Sciatic nerve (tissue), 2 donors: Measurements from ENCODE around the gene BGN. TPM values are rescaled to one million over a fixed set of nuclear protein-coding genes. Genes with fewer than 3 reads are reported as not detected.
A peak's percentile ranks its signal among the peaks of the same experiment; 100 is the strongest.

Experiments used
- ATAC-seq: fragments of 200-7000 bp; cut with Tn5 transposase; one replicate; pipeline ENCODE4 v1.9.1; 2020; ENCODE audit warnings: mild to moderate bottlenecking, moderate library complexity
- DNase-seq: peaks from one replicate; pipeline ENCODE4 v3.0.0-alpha.2; 2020; ENCODE audit warnings: low spot score
- intact Hi-C: fragments of 100-400 bp; cut with DNase I; formaldehyde crosslinking; loops from one replicate; pipeline ENCODE4 v1.14.2; 2022
- total RNA-seq: library from RNA; stranded (reverse); fragmentation: NEBNext Ultra II Directional; extraction: Animal tissue kit (Norgen Biotek cat#: 25700); gene quantifications from one replicate; pipeline ENCODE4 v1.2.1, GENCODE V29; 2021
- donor health status: DM: no; HTN: no; CAD: no.
- donor health status: DM: no; HTN: no; CAD: no.

The BGN gene
- total RNA-seq, 1 donor from 2014 or later = 115 TPM

DNA sequence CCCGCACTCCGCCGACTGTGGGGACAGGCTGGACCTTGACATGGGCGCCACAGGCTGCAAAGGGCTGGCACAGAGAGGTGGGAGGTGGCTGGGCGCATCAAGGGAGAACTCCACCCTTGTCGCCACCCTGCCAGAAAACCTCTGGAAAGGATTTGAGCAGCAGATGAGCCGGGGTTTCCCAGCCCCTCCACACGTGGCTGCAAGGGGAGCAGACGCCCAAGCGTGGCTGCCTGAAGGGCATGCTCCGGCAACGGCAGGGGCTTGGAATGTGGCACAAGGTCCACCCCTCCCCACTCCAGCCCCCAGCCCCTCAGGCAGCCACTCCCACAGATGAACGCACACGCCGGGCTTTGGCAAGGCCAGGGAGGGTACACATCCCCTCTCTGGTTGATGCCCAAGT lies 4.6 kb downstream of the BGN start:
- ATAC-seq = no peak
- intact Hi-C loops = no loop called here
- no peak for DNase-seq

DNA sequence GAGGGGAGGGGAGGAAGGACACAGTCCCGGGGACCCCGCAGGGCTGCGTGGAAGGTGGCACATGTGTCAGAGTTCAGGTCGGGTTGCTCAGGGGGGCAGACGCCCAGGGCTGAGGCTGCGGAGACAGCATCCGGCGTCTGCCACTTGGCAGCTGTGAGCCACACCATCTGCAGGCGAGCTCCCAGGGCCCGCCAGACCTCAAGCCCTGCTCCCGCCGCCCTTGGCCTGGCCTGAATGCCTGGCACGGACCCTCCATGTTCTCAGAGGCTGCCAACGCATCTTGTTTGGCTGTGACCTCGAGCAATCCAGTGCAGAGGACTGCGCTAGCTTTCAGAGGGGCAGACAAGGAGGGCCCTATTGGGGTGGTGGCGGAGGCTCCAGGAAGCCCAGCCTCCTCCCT lies 5.1 kb downstream of the BGN start:
- DNase-seq (no peak), ATAC-seq (no peak)
- intact Hi-C loops = no loop called here

DNA sequence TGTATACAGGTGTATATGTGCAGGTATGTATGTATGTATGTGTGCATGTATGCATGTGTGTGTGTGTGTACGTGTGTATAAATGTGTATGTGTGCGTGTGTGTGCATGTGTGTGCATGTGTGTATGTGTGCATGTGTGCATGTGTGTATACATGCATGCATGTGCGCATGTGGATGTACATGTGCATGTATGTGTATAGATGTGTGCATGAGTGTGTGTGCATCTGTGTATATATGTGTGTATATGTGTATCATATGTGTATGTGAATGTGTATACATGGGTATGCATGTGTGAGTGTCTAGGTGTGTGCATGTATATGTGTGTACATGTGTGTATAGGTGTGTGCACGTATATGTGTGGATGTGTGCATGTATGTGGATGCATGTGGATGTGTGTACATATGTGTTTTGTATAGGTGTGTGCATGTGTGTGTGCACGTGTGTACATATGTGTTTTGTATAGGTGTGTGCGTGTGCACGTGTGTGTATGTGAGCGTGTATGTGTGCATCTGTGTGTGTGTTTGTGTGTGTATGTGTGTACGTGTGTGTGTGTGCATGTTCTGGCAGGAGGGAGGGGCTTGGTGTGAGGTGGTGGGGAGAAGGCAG lies 6.0 kb downstream of the BGN start:
- DNase-seq (no peak), ATAC-seq (no peak)
- intact Hi-C loops = no loop called here

DNA sequence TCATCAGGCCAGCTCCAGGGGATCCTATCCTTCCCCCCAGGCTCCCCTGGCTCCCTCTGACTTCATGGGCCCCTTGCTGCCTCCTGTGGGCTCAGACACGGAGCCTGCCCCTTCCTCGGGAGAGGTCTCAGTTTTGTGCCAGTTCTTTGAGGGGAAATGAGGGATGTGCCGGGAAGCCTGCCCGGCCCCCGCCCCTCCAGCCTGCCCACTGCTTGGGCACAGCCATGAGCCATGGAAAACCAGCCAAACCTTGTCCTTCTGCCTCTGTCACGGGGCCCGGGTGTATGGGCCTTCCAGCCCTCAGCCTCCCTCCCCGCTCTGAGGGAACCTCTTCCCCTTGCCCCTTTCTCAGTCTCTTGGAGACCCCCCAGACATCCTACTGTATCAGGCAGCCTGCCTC lies 6.8 kb downstream of the BGN start:
- intact Hi-C loops = no loop called here
- no peak for ATAC-seq

DNA sequence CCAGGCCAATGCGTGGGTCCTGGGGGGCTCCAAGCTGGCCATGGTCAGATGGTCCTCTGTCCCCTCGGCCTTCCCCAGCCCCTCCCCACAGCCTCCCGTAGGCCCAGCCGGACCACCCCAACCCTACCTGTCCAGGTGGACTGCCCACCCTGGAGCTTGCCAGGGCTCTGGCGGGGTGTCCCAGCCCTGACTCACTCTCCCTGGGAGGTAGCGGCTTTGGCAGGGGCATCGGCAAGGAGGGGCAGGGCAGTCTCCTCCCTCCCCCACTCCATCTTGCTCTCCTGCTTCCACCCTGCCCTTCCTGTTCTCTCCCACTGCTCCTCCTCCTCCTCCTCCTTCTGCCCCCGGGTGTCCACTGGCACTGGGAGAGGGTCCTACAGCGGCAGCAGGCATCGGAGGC lies 7.4 kb downstream of the BGN start:
- intact Hi-C loops = no loop called here
- ATAC-seq (no peak), DNase-seq (no peak)

More for the DNA sequence above, 6.8 kb downstream of the BGN start:
- no peak for DNase-seq

DNA sequence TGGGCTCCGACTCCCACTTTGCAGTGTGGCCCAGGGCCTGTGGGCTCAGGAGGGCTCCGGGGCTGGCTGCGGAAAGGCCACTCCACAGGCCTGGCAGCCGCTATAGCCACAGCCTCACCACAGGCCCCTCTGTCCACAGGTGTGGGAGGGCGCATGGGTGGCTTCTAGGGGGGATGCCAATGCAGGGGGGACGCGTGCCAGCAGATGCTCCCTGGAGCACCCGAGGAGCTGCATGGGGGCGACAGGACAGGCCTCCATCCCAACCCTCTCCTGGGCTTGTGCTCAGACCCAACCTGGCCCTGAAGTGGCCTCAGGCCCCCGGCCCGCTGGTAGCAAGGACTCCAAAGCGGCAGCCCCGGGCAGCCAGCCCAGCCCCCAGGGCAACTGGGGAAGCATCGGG lies 8.0 kb downstream of the BGN start:
- no peak for DNase-seq
- intact Hi-C loops = no loop called here
- ATAC-seq = no peak

DNA sequence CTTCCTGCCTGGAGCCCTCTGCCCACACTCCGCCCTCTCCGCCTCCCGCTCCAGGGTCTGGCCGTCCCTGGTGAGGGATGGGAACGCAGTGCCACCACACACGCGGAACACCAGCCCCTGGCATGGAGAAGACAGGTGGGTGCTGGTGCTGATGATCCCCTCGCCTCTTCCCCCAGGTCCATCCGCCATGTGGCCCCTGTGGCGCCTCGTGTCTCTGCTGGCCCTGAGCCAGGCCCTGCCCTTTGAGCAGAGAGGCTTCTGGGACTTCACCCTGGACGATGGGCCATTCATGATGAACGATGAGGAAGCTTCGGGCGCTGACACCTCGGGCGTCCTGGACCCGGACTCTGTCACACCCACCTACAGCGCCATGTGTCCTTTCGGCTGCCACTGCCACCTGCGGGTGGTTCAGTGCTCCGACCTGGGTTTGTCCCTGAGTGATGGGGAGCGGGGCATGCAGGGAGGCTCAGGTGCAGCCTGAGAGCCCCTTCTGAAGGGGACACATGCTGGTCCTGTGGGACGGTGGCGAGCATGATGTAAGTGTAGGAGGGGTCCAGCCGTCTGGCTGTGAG lies 9.8 kb downstream of the BGN start:
- DNase-seq (no peak), ATAC-seq (no peak)
- intact Hi-C loops = loop anchor here (5.0 kb wide), 1 partner anchor 32 kb away; the partner anchor contains the start of gene HAUS7

DNA sequence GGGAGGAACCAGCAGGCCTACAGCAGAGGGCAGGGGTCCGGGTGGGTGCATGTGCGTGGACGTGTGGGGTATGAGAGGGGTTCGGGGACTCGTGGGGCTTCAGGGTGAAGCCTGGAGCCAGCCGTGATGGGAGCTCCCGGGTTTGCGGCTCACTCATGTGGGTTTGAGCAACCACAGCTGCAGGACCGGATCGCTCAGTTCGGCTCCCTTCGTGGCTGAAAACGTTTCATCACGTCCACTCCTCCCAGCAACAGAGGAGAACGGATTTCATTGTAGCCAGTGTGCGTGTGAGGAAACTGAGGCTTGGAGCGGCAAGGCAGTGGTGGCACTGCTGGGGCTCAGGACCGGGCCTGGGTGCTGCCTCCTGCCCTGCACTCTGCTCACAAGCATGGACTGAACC lies 10.6 kb downstream of the BGN start:
- ATAC-seq (no peak), DNase-seq (no peak)
- intact Hi-C loops = loop anchor here (5.0 kb wide), 1 partner anchor 33 kb away; the partner anchor contains the start of gene HAUS7

DNA sequence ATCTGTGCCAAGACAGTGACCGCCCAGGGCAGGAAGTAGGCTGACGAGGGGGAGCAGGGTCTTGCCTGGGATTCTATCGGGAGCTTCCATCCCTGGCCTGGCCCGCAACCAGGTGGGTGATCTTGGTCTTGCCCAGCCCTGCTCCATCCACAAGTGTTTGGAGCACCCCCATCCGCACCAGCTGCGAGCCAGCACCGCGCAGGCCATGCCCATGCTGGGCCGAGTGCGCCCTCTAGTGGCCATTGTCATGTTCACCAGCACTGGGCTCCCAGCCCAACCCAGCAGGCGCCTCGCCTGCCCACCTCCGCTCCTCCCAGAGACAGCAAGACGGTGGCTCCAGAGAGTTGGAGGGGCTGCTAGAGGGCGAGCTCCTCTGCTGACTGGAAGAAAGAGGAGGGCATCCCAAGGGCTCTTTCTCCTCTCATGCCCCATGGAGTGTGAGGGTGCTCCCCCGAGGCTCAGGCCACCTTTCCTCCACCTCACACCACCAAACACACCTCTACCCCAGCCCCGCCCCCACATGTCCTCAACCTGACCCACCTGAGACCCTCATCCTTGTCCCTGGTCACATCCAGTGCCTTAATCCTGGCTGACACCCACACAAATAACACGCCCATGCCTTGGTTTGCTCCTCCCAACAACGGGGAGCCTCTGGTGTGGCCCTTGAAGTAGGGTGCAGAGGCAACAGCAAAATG lies 12.9 kb downstream of the BGN start:
- ATAC-seq (peak; percentile 90), DNase-seq (peak; percentile 93)
- intact Hi-C loops = loop anchor here (5.0 kb wide), 1 partner anchor 35 kb away; the partner anchor contains the start of gene HAUS7

DNA sequence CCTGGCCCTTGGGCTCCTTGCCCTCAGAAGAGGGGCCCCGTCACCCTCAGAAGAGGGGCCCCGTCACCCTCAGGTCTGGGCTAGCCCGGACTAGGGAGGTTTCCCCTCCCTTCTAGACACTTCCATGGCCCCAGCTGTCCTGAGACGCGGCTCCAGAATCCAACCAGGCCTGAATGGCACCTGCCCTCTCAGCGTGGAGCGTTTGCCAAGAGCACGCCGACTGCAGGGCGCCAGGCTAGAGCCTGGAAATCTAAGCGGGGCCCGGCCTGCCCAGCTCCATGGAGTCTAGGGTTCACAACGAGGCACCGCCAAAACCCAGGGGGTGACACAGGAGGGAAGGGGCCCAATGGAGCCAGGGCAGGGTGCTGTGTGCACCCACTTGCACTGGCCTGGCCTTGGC lies 14.8 kb downstream of the BGN start:
- DNase-seq (no peak), ATAC-seq (no peak)
- intact Hi-C loops = loop anchor here (5.0 kb wide), 1 partner anchor 37 kb away; the partner anchor contains the start of gene HAUS7

DNA sequence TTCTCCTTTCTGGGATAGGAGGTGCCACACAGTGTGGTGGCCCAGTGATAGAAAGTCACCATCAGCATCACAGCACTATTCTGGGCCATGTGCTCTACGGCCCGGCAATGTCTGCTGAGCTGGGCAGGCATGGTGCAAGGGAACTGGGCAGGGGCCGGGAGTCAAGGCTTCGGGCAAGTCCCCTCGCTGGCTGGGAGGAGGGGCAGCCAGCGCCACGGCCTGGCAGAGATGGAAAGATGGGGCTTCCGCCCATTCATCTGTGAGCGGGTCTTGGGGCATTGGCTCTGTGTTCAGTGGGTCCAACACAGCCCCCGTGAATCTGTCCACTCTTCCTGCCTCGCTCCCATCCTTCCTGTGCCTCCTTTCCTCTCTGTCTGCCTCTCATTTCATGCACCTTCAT lies 15.6 kb downstream of the BGN start:
- no peak for DNase-seq
- intact Hi-C loops = no loop called here
- no peak for ATAC-seq

DNA sequence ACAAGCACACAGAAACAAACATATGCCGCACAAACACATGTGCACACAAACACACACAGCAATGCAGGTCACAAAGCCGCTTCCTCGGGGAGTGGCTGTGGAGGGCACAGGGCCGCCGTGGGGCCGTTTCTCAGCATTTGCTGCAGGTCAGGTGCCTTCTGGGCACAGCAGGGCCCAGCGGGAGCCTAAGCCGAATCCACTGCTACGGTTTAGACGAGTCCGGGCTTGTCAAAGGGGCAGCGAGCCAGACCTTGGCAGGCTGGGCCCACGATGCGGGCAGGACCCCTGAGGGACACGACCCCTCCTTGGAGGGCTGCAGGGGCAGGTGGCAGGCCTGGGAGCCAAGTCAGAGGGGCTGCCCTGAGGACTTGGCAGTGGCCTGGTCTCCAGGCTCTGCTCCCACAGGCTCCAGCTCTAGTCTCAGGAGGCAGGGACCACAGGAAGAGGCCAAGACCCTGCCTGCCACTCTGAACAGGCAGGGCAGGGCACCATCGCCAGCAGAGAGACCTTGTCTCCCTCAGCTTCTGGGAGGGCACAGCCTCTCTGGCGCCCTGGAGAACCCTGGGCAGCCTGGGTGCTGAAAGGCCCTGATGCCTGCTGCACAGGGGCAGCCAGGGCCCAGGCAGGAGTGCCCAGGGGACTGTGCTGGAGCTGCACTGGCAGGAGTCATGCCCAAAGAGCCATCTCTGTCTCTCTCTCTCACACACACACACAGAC lies 17.2 kb downstream of the BGN start:
- no peak for ATAC-seq
- intact Hi-C loops = no loop called here
- DNase-seq = no peak

DNA sequence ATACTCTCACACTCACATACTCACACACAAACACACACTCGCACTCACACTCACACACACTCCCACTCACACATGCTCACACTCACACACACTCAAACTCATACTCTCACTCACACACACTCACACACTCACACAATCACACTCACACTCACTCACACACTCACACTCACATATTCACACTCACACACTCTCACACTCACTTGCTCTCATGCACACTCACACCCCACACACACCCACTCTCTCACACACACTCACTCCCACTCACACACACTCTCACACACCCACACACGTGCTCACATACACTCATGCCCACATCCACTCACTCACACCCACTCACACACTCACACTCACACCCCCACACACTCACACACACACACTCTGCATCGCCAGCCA lies 17.7 kb downstream of the BGN start:
- DNase-seq (no peak), ATAC-seq (no peak)
- intact Hi-C loops = no loop called here

DNA sequence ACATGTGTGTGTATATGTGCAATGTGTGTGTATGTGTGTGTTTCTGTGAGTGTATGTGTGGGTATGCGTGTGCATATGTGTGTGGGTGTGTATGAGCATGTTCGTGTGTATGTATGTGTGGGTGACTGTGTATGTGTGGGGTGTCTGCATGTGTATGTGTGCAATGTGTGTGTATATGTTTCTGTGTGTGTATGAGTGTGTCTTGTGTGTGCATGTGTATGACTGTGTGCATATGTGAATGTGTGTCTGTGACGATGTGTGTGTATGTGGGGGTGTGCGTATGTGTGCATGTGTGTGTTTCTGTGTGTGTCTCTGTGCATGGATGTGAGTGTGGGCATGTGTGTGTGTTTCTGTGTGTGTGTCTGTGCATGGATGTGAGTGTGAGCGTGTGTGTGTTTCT lies 18.5 kb downstream of the BGN start:
- intact Hi-C loops = no loop called here
- no peak for DNase-seq
- no peak for ATAC-seq

DNA sequence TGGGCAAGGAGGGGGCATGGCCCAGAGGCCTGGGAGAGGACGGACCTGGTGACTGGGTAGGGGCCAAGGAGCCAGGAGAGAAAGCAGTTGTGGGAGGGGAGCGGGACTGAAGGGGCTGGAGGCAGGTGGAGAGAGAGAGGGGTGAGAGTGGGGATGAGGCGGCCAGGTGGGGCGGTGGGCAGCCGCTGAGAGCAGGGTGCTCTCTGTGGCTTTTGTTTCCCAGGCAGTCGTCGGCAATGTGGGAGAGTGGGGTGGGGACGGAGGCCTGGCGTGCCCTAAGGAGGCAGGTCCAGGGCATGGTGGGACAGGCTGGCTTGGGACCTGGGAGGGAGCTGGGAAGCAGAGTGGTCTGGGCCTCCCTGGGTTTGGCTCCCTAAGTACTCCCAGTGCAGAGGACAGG lies 19.5 kb downstream of the BGN start:
- ATAC-seq (no peak), DNase-seq (no peak)
- intact Hi-C loops = no loop called here

DNA sequence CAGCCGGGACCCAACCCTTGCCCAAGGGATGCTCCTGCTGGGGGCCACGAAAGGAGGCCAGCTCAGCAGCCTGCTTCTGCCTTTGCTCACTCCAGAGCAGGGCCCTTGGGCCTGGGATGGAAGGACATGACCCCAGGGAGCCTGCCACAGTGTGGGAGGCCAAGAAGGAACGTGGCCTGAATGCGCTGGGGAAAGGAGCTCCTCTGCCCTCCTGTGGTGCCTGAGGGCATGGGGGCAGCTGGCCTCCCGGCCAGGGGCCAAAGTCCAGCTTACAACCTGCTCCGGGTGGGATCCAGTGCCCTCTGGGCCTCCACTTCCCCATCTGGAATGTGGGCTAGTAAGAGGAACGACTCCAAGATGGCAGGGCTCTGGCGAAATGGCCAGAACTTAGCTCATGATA lies 20.7 kb downstream of the BGN start:
- intact Hi-C loops = no loop called here
- DNase-seq (no peak), ATAC-seq (no peak)

DNA sequence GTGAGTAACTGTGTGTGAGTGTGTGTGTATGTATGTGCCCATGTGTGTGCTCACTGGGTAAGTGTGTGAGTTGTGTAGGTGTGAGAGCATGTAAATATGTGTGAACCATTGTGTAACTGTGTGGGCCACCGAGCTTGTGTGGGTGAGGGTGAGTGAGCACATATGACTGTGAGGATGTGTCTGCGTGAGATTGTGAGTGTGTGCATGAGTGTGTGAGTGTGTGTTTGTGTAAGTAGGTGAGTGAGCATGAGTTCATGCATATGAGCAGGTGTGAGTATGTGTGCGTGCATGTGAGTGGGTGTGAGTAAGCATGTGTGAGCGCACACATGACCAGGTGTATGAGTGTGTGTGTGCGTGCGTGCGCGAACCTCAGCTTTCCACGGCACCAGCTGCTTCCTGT lies 21.3 kb downstream of the BGN start:
- ATAC-seq (no peak), DNase-seq (no peak)
- intact Hi-C loops = no loop called here

DNA sequence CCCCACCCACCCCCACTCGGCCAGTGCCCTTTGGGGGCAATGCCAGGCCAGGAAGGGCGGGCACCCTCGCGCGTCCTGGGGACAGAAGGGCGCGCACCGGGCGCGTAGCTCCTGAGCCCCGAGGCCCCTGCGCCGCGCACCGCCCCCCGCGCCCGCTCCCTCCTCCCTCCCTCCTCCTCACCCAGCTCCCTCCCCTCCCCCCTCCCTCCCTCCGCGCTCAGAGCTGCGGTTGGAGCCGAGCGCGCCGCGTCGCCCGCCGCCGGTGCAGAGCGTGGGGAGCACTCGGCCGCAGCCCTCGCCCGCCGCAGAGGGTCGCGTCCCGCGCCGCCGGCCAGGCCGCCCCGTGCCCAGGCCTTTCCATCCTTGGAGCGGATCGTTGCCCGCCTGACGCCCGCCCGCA lies 22.6 kb downstream of the BGN start, which contains the start of gene ATP2B3:
Gene ATP2B3 (plus strand): TSS at position 220 of the 400 bp plus-strand sequence. CDS start 18,606 bp downstream, outside the sequence.
- no peak for DNase-seq
- intact Hi-C loops = no loop called here
- no peak for ATAC-seq

DNA sequence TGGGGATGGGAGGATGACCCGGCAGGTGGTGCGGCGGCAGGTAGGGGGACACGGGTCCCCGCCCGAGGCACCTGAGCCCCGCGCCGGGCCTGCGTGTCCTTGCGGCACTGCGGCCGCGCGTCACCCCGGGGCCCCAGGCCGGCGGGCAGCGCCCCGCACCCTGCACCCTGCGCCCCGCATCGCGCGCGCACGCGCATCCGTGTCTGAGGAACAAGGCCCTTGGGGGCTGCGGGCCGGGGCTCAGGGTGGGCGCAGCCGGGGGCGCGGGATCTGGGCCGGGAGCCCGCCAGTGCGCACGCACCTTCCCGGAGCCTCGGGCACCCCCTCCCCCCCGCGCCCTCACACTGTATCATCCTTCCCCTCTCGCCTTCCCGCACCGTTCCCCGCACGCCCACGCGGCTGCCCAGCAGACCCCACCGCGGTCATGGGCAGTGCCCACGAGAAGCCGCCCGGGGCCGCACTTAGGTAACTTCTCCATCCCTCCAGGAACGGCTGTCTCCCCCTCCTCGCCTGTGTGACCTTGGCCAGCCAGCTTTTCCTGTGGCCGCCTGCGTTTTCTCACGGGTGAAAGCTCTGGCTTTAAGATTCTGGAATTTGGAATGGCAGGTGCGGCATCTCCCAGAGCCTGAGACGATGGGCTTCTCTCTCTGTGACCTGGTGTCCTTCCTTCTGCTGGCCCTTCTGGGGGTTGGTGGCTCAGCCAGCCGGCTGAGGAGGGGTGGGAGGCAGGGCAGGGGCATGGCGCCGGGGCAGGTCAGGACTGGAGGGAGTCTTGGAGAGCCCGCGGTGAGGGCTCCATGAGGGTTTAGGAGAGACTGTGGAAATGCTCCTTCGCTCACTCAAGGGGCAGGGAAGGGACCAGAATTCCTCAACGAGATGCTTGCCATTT lies 23.4 kb downstream of the BGN start:
- DNase-seq (no peak), ATAC-seq (no peak)
- intact Hi-C loops = no loop called here
